Activated CD4-positive, alpha-beta T cell treated with anti-CD3 and anti-CD28 coated beads, Interleukin-2, amount 50 U/mL, for 4 hours (primary cell): Measurements from ENCODE around the gene GPC3.
"Not testable (repeated sequence)": the region's sequence is repeated elsewhere in the genome, so short reads cannot be mapped to it uniquely, and the experiment has no call there.

Source experiments
- DNase-seq, 2 experiments: peaks; one replicate each; pipeline ENCODE4 v3.0.0-alpha.2; 2020

The GPC3 gene

GRCh38 chrX:133746593-133746992 lies 238.8 kb downstream of the GPC3 start:
- DNase-seq, result no peak

- DNase-seq, result no peak
Observed at GRCh38 chrX:133745349-133745748, 240.0 kb downstream of the GPC3 start.

GRCh38 chrX:133742602-133743305 lies 242.6 kb downstream of the GPC3 start:
- DNase-seq, result no peak

DNA sequence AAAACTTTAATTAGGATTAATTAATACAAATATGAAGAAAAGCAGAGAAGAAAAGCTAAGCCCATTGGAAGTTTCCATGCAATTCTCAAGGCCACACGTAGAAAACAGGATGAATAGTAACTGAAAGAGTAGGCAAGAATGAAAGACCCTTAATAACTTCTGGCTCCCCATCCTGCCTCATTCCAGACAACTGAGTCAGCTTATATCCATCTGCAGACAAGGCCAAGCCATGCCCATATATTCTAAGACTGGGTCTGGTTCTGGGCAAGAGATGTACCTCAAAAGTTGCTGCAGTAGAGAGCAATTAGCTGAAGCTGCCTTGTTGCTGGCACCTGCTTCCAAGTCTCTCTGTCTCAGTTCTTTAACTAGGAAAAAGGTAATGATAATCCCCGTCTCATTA lies 244.1 kb downstream of the GPC3 start:
- DNase-seq, result no peak

- DNase-seq, result no peak
Observed at GRCh38 chrX:133726642-133727041, 258.8 kb downstream of the GPC3 start.

DNA sequence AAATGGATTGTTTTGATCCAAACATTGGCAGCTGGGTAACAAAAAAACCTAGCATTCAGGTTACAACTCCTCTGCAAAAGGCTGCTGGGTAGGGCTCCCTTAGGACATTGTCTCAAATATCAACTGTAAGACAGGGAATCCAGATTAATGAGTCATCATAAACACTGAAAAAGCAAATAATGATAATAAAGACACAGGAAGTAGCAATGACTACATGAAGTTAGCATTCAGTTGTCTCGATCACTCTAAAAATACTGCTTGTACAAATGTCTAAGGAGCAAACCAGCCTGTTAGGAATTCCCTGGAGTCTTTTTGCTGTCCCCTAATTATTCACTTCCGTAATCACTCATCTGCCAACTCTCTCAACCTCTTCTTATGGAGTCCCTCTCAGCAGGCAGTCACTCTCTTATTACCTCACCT lies 259.2 kb downstream of the GPC3 start:
- DNase-seq, result no peak

- DNase-seq, result no peak
Observed at GRCh38 chrX:133723930-133724329, 261.5 kb downstream of the GPC3 start.

GRCh38 chrX:133722756-133723155 lies 262.6 kb downstream of the GPC3 start:
- no peak for DNase-seq

DNA sequence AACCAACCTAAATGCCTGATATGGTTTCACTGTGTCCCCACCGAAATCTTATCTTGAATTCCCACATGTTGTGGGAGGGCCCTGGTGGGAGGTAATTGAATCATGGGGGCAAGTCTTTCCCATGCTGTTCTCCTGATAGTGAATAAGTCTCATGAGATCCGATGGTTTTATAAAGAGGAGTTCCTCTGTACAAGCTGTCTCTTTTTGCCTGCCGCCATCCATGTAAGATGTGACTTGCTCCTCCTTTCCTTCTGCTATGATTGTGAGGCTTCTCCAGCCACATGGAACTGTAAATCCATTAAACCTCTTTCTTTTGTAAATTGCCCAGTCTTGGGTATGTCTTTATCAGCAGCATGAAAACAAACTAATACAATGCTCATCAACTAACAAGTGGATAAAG lies 265.1 kb downstream of the GPC3 start:
- not testable (repeated sequence) for DNase-seq

- DNase-seq, result no peak
Observed at GRCh38 chrX:133715715-133716114, 269.7 kb downstream of the GPC3 start.

- DNase-seq, result no peak
Observed at GRCh38 chrX:133709501-133709900, 275.9 kb downstream of the GPC3 start.

GRCh38 chrX:133706890-133707289 lies 278.5 kb downstream of the GPC3 start:
- DNase-seq, result no peak

GRCh38 chrX:133702230-133702629 lies 283.2 kb downstream of the GPC3 start:
- DNase-seq, result no peak

DNA sequence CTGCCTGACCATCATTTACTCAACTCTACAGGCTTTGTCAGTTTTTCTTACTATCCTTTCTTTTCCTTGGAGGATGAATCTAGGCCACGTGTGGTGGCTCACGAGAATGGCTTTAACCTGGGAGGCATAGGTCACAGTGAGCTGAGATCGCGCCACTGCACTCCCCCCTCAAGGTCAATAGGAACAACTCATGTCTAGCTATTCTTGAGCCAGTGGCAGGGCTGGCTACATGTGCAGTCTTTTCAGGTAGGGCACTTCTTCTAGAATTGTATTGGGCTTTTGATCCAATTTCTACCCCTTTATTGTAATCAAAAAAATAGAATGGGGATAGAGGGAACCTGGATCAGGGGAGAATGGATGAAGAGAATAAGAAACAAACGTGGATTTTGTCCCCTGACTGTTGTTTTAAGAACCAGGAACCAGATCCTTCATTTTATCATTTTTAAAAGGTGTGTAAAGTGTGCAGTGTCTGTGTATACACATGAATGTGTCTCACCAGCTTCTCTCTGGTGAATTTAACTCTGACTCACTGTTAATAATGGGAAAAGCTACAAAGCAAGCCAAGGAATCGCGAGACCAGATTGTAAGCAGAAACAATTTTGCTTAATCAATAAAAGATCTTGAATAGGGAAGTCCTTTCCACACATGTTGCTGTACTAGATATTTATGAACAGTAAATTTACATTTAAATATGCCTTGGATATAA lies 286.2 kb downstream of the GPC3 start:
- DNase-seq, result no peak

- no peak for DNase-seq
Observed at GRCh38 chrX:133698298-133698697, 287.1 kb downstream of the GPC3 start.

DNA sequence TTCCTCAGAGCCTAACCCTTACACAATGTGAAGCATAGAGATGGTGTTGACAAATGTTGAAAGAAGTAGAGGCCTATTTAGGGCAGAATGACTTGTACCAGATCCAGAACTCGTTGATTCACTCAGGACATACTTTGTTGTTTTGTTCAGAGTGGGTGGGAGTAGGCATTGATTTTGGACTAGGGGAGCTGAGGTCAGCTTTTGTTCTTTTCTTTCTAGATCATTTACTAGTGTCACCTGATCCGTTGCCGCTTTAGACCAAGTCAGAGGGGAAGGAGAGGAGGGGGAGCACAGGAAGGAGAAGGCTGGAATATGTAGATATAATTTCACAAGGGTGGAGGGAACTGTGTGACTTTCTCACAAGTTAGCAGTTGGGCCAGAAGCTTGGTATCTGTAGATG lies 287.7 kb downstream of the GPC3 start:
- no peak for DNase-seq

DNA sequence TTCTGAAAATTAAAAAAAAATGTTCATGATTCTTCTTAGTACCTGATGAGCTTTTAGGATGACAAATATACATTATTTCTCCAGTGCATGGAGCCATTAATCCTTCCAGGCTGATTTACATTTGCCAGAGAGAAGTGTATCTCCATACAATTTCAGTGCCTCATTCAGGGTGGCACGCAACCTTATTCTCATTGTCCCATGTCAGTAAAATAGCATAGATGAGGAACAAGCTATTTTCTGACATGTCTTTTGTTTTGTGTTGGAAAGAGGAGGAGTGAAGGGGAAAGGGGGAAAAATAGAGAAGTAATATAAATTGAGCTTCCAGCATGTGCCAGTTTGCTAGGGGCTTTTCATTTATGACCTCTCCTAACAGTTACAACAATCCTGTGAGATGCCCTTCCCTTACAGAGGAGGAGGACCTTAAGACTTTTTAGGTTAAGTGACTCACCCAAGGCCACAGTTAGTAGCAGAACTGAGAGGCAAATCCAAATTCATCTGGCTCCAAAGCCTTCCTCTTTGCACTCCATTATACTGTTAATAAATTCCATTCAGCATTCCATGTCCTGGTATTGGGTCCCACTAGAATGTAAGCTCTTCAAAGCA lies 295.3 kb downstream of the GPC3 start:
- DNase-seq, result no peak

DNA sequence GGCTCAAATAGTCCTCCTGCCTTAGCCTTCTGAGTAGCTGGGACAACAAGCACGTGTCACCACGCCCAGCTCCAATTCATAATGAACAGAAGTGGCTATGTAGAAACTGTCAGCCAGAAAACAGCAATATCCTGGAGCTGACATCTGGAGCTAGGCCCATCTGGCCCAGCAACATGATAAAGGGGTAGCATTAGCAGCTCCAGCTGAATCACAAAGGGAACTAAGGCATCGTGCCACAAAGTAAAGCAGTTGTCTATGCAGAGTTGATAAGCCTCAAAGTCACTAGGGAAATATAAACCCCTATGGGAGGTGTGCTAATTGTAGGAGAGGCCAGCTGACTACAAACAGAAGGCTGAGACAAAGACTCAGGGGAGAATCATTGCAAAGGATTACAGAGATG lies 299.6 kb downstream of the GPC3 start:
- DNase-seq, result no peak

DNA sequence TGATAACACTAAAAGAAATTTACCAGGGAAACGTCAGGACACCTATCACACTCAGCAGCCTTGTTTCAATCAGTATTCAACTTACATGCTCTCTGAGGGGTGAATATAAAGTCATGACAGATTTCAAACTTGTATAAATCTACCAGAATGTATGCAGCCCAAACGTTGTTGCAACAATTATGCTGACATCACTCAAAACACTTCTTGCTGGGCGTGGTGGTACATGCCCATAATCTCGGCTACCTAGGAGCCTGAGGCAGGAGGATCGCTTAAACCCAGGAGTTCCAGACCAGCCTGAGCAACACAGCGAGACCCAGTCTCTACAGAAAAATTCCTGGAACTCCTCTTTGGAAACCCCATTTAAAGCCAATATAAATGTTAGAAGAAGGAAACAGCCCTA lies 303.5 kb downstream of the GPC3 start:
- DNase-seq, result no peak

GRCh38 chrX:133681421-133681820 lies 304.0 kb downstream of the GPC3 start:
- DNase-seq, result no peak

DNA sequence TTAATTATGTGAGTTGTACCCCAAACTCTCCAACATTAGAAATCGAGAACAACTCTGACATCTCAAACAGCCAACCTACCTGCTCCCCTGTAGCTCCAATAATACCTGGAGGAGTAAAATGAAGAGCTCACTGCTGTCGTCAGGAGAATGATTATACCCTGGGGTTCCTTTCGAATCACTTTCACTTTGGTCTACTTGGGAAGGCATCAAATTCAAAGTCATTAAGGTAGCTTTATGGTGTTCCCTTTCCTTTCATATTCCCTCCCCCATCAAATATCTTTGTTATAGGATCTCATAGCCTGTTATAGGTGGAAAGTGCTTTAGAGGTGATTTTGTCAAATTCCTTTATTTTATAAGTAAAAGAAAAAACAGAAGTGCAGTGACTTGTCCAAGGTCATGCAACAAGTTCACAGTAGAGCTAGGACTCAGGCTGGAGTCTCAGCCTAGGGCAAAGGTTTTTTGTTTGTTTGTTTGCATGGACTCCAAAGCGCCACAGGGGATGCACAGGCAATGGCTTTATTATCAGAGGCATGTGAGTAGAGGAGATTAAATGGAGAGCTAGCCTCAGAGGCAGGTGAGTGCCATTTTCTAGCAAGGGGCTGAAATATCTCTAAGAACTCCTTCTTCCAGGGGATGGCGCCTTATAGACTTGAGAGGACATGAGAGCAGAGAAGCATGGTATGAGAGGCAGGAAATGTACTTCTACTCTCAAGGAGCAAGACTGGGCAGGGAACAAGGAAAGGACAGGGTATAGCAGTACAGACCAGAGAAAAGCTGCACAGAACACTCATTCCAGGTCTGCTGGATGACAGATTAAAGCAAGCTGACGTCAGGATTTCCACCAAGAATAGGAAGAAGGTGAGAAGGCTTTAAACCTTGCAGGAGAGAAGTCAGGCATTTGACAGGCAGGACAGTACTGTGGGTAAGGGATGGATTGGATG lies 308.0 kb downstream of the GPC3 start:
- DNase-seq, result no peak

- DNase-seq, result no peak
Observed at GRCh38 chrX:133676344-133677122, 308.9 kb downstream of the GPC3 start.
